ENCODE measurements around the gene SLCO3A1.

- TF ChIP-seq HMGXB4 (CRISPR knock-in tag; IDR thresholded peaks at IDR 0.05) (no peak), ZNF281 (CRISPR knock-in tag; IDR thresholded peaks at IDR 0.05) (no peak), KAT7 (CRISPR knock-in tag; IDR thresholded peaks at IDR 0.05; ENCODE audit: borderline replicate concordance) (no peak), TCF7 (CRISPR knock-in tag; IDR thresholded peaks at IDR 0.05; ENCODE audit: low read depth) (no peak), E2F5 (CRISPR knock-in tag; IDR thresholded peaks at IDR 0.05) (no peak), CTCF (IDR thresholded peaks at IDR 0.05) (no peak)
Measured at GRCh38 chr15:91944331-91944730, 90.8 kb downstream of the SLCO3A1 start.
